GM12892 (cell line): ENCODE measurements around the gene HLA-DRB1.

Experiments
- POLR2A ChIP-seq: IDR thresholded peaks from 2 replicates; pipeline ENCODE4 v1.6.1; 2011; ENCODE audit warnings: low read depth, low read length, control low read depth
- POLR2AphosphoS5 ChIP-seq: IDR thresholded peaks from 2 replicates; pipeline ENCODE4 v1.6.1; 2011; ENCODE audit warnings: low read depth, low read length, control low read depth
- TAF1 ChIP-seq: IDR thresholded peaks from 2 replicates; pipeline ENCODE4 v1.6.1; 2011; ENCODE audit warnings: low read depth, mild to moderate bottlenecking, control low read depth, low read length, borderline replicate concordance

- TF ChIP-seq POLR2A, result no peak
- no peak for TF ChIP-seq POLR2AphosphoS5
- no peak for TF ChIP-seq TAF1
Measured at GRCh38 chr6:32562940-32563339, 26.7 kb downstream of the HLA-DRB1 start.
